Raji (cell line): Measurements from ENCODE around the gene ITIH3.

ENCODE experiments used
- POLR2A ChIP-seq: IDR thresholded peaks from 2 replicates; pipeline ENCODE4 v1.6.1; 2011; ENCODE audit warnings: low read depth, low read length, control low read depth; ENCODE audit not compliant: insufficient read depth

The ITIH3 gene

DNA sequence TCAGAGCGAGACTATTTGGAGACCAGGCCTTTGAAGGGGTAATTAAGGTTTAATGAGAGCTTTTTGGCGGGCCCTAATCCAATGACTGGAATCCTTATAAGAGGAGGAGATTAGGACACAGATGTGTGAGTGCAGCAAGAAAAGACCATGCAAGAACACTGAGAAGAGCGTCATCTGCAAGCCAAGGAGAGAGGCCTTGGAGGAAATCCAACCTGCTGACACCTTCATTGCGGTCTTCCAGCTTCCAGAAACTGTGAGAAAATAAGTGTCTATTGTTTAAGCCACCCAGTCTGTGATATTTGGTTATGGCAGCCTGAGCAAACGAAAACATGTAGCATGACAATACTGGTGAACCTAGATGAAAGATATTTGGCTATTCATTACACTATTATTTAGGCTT lies 63.3 kb downstream of the ITIH3 start:
- no peak for TF ChIP-seq POLR2A
